Upper lobe of left lung (tissue), 4 donors: Measurements from ENCODE around the gene ECPAS.

Source experiments
- POLR2A ChIP-seq, 4 donors: fragments of 450-650 bp; IDR thresholded peaks; one replicate each; pipeline ENCODE4 v1.5.1; 2016 to 2017; ENCODE audit warnings: antibody characterized with exemption in 4 of 4, mild to moderate bottlenecking in 2 of 4
- POLR2AphosphoS5 ChIP-seq, 2 donors: sonication (generic); formaldehyde crosslinking; IDR thresholded peaks; one replicate each; pipeline ENCODE4 v1.5.1; 2017; ENCODE audit warnings: antibody characterized with exemption in 2 of 2
- TF ChIP-seq, protein P1 (sequence below), 6 experiments: fragments of 450-650 bp in 4 of 6; fragments of 200-600 bp in 2 of 6; sonication (generic) in 2 of 6; IDR thresholded peaks; one replicate each; pipeline ENCODE4 v1.5.1; 2016 to 2019; ENCODE audit warnings: antibody characterized with exemption in 6 of 6

DNA sequence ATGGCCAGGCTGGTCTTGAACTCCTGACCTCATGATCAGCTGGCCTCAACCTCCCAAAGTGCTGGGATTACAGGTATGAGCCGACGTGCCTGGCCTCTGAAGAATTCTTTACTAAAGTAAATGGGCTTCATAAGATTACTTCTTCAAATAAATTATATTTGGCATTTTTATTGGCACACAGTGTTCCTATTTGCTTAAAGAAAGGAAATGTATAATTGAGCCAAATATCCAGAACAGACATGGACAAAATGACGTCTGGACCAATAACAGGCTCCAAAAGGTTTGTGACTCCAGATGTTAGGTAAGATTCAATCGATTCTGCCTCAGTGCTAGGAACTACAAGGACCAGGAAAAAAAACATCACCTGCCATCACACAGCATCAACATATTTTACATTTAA lies 40.7 kb downstream of the ECPAS start:
- TF ChIP-seq, protein P1, sequence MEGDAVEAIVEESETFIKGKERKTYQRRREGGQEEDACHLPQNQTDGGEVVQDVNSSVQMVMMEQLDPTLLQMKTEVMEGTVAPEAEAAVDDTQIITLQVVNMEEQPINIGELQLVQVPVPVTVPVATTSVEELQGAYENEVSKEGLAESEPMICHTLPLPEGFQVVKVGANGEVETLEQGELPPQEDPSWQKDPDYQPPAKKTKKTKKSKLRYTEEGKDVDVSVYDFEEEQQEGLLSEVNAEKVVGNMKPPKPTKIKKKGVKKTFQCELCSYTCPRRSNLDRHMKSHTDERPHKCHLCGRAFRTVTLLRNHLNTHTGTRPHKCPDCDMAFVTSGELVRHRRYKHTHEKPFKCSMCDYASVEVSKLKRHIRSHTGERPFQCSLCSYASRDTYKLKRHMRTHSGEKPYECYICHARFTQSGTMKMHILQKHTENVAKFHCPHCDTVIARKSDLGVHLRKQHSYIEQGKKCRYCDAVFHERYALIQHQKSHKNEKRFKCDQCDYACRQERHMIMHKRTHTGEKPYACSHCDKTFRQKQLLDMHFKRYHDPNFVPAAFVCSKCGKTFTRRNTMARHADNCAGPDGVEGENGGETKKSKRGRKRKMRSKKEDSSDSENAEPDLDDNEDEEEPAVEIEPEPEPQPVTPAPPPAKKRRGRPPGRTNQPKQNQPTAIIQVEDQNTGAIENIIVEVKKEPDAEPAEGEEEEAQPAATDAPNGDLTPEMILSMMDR (IDR thresholded peaks at IDR 0.05): no peak
- TF ChIP-seq POLR2A (IDR thresholded peaks at IDR 0.05): no peak
- TF ChIP-seq POLR2AphosphoS5 (IDR thresholded peaks at IDR 0.05): no peak
